ENCODE data around the gene ABCG1. TPM values are rescaled to one million over a fixed set of nuclear protein-coding genes. Genes with fewer than 3 reads are reported as not detected.

Gene ABCG1
- total and polyA plus RNA-seq, 4 donors: 1.6 to 9.7 (median 5.3) TPM

- DNase-seq (ENCODE audit: low spot score): no peak
- no peak overlapping the region for H3K9ac ChIP-seq (ENCODE audit: low read depth in 1 of 2, low read length in 2 of 2)
- no peaks in the 10 kb centered on the region for H3K9me3 ChIP-seq (ENCODE audit: control insufficient read depth in 4 of 4, low read length in 3 of 4)
- H3K27ac ChIP-seq (ENCODE audit: low read depth in 1 of 2, low read length in 2 of 2): no peak overlapping the region
- no peak for TF ChIP-seq RAD21 (IDR thresholded peaks at IDR 0.05)
- TF ChIP-seq MAX (IDR thresholded peaks at IDR 0.05): no peak
- TF ChIP-seq FOXA1 (IDR thresholded peaks at IDR 0.05): no peak
- no peak for TF ChIP-seq ATF3 (IDR thresholded peaks at IDR 0.05)
- TF ChIP-seq, protein P1, sequence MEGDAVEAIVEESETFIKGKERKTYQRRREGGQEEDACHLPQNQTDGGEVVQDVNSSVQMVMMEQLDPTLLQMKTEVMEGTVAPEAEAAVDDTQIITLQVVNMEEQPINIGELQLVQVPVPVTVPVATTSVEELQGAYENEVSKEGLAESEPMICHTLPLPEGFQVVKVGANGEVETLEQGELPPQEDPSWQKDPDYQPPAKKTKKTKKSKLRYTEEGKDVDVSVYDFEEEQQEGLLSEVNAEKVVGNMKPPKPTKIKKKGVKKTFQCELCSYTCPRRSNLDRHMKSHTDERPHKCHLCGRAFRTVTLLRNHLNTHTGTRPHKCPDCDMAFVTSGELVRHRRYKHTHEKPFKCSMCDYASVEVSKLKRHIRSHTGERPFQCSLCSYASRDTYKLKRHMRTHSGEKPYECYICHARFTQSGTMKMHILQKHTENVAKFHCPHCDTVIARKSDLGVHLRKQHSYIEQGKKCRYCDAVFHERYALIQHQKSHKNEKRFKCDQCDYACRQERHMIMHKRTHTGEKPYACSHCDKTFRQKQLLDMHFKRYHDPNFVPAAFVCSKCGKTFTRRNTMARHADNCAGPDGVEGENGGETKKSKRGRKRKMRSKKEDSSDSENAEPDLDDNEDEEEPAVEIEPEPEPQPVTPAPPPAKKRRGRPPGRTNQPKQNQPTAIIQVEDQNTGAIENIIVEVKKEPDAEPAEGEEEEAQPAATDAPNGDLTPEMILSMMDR (IDR thresholded peaks at IDR 0.05; ENCODE audit: low read depth, low read length, missing input control): no peak
- TF ChIP-seq EGR1 (IDR thresholded peaks at IDR 0.05; ENCODE audit: low read depth in 2 of 2): no peak
- no peak for TF ChIP-seq HNF4A (conservative IDR thresholded peaks at IDR 0.05)
- TF ChIP-seq, protein P2, sequence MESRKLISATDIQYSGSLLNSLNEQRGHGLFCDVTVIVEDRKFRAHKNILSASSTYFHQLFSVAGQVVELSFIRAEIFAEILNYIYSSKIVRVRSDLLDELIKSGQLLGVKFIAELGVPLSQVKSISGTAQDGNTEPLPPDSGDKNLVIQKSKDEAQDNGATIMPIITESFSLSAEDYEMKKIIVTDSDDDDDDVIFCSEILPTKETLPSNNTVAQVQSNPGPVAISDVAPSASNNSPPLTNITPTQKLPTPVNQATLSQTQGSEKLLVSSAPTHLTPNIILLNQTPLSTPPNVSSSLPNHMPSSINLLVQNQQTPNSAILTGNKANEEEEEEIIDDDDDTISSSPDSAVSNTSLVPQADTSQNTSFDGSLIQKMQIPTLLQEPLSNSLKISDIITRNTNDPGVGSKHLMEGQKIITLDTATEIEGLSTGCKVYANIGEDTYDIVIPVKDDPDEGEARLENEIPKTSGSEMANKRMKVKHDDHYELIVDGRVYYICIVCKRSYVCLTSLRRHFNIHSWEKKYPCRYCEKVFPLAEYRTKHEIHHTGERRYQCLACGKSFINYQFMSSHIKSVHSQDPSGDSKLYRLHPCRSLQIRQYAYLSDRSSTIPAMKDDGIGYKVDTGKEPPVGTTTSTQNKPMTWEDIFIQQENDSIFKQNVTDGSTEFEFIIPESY (IDR thresholded peaks at IDR 0.05): no peak
- H3K4me1 ChIP-seq (ENCODE audit: control insufficient read depth in 4 of 4, insufficient read depth in 4 of 4, low read length in 3 of 4): peaks cover 4 to 16% (median 10%) of the 10 kb centered on the region in 4 donors
- 94% methylated on average over 9 of the region's 9 CpGs for WGBS
- H3K36me3 ChIP-seq (ENCODE audit: control insufficient read depth in 4 of 4, insufficient read depth in 3 of 4, low read depth in 1 of 4, low read length in 3 of 4): no peaks in the 10 kb centered on the region
- no peaks in the 10 kb centered on the region for H3K27me3 ChIP-seq (ENCODE audit: control insufficient read depth in 4 of 4, insufficient read depth in 4 of 4, low read length in 3 of 4)
- H3K4me3 ChIP-seq (ENCODE audit: low read depth in 1 of 3, low read length in 3 of 3): no peak overlapping the region
Observed at GRCh38 chr21:42215942-42216725, 2.8 kb upstream of the ABCG1 start.

DNA sequence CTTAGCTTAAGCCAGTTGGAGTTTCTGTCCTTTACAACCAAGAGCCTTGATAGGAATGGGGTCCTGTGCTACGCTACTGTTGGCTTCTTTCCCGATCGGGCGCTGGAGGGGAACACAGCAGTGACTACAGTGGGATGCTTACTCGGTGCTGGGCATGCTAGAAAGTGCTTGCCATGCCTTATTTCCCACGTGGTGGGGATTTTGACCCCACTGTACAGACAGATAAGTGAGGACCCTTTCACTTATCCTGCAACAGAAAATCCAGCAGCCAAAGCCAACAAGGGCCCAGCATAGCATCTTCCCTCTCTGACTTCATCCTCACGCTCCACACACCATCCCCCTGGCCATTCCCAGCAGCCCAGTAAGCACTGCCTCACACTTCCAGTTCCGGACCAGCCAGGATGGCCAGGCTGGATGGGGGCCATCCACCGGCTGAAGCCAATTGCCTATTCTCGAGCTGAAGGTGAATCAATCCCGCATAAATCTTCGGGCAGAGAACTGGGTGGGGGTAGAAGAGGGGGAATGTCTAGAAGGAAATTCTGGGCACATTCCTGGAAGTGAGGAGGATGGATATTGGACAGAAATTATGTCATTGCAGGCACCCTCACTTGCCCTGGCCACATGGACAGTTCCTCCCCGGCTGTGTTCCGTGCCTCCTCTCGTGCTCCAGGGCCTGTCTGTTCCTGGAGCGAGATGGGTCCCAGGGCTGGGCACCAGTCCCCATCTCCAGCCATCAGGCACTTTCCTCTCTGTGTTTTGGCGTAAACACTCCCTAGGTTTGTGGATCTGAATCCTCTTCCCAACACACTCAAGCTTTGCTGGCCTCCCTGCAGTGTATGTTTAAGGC lies 2.0 kb upstream of the ABCG1 start:
- WGBS: 95% methylated on average over 17 of the region's 17 CpGs
- Histone ChIP-seq H3K4me3 (ENCODE audit: low read depth in 1 of 3, low read length in 3 of 3) (no peak overlapping the region), H3K36me3 (ENCODE audit: control insufficient read depth in 4 of 4, insufficient read depth in 3 of 4, low read depth in 1 of 4, low read length in 3 of 4) (no peaks in the 10 kb centered on the region), H3K9ac (ENCODE audit: low read depth in 1 of 2, low read length in 2 of 2) (no peak overlapping the region), H3K27me3 (ENCODE audit: control insufficient read depth in 4 of 4, insufficient read depth in 4 of 4, low read length in 3 of 4) (no peaks in the 10 kb centered on the region), H3K27ac (ENCODE audit: low read depth in 1 of 2, low read length in 2 of 2) (no peak overlapping the region), H3K9me3 (ENCODE audit: control insufficient read depth in 4 of 4, low read length in 3 of 4) (no peaks in the 10 kb centered on the region), H3K4me1 (ENCODE audit: control insufficient read depth in 4 of 4, insufficient read depth in 4 of 4, low read length in 3 of 4) (peaks cover 4 to 19% (median 10%) of the 10 kb centered on the region in 4 donors)
- no peak for TF ChIP-seq FOXA1 (IDR thresholded peaks at IDR 0.05)
- TF ChIP-seq YY1 (IDR thresholded peaks at IDR 0.05): no peak
- TF ChIP-seq, protein P1 (IDR thresholded peaks at IDR 0.05; ENCODE audit: low read depth, low read length, missing input control): no peak
- TF ChIP-seq ATF3 (IDR thresholded peaks at IDR 0.05): no peak
- no peak for TF ChIP-seq SP1 (IDR thresholded peaks at IDR 0.05)
- TF ChIP-seq, protein P3, sequence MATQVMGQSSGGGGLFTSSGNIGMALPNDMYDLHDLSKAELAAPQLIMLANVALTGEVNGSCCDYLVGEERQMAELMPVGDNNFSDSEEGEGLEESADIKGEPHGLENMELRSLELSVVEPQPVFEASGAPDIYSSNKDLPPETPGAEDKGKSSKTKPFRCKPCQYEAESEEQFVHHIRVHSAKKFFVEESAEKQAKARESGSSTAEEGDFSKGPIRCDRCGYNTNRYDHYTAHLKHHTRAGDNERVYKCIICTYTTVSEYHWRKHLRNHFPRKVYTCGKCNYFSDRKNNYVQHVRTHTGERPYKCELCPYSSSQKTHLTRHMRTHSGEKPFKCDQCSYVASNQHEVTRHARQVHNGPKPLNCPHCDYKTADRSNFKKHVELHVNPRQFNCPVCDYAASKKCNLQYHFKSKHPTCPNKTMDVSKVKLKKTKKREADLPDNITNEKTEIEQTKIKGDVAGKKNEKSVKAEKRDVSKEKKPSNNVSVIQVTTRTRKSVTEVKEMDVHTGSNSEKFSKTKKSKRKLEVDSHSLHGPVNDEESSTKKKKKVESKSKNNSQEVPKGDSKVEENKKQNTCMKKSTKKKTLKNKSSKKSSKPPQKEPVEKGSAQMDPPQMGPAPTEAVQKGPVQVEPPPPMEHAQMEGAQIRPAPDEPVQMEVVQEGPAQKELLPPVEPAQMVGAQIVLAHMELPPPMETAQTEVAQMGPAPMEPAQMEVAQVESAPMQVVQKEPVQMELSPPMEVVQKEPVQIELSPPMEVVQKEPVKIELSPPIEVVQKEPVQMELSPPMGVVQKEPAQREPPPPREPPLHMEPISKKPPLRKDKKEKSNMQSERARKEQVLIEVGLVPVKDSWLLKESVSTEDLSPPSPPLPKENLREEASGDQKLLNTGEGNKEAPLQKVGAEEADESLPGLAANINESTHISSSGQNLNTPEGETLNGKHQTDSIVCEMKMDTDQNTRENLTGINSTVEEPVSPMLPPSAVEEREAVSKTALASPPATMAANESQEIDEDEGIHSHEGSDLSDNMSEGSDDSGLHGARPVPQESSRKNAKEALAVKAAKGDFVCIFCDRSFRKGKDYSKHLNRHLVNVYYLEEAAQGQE (IDR thresholded peaks at IDR 0.05): no peak
- TF ChIP-seq GABPA (IDR thresholded peaks at IDR 0.05 in 1 of 2, conservative IDR thresholded peaks at IDR 0.05 in 1 of 2): no peak
- TF ChIP-seq RAD21 (IDR thresholded peaks at IDR 0.05): no peak
- no peak for TF ChIP-seq TAF1 (conservative IDR thresholded peaks at IDR 0.05)
- TF ChIP-seq MAX (IDR thresholded peaks at IDR 0.05): no peak
- no peak for TF ChIP-seq HNF4G (IDR thresholded peaks at IDR 0.05)
- TF ChIP-seq JUND (IDR thresholded peaks at IDR 0.05): no peak
- no peak for TF ChIP-seq NR2F2 (IDR thresholded peaks at IDR 0.05)
- TF ChIP-seq RXRA (IDR thresholded peaks at IDR 0.05): no peak
- no peak for DNase-seq (ENCODE audit: low spot score)

Data from liver (tissue), 9 donors.